Activated naive CD8-positive, alpha-beta T cell treated with anti-CD3 and anti-CD28 coated beads, Interleukin-2, amount 50 U/mL, for 16 hours (primary cell): ENCODE measurements around the gene CPNE4.
"Not testable (repeated sequence)": the region's sequence is repeated elsewhere in the genome, so short reads cannot be mapped to it uniquely, and the experiment has no call there.

Experiments used
- DNase-seq: peaks from one replicate; pipeline ENCODE4 v3.0.0-alpha.2; 2020; ENCODE audit warnings: low read depth, low spot score

The CPNE4 gene

DNA sequence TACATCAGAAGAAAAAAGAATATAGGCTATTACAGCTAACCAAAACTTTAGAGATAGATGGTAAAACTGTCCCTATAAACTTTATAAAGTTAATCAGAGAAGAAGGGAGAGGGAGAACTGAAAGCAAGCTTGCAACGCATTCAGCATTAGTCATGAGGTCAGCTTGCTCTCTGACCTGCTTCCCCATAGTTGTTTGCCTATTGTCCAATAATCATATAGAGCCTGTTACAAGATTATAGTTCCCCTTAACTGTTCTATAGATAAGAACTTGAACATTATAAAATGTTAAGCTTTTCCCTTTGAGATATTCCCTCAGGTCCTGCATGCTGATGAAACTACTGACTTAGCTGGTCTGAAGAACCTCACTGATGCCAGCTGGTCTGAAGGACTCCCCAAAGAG lies 74.5 kb downstream of the CPNE4 start:
- no peak for DNase-seq

DNA sequence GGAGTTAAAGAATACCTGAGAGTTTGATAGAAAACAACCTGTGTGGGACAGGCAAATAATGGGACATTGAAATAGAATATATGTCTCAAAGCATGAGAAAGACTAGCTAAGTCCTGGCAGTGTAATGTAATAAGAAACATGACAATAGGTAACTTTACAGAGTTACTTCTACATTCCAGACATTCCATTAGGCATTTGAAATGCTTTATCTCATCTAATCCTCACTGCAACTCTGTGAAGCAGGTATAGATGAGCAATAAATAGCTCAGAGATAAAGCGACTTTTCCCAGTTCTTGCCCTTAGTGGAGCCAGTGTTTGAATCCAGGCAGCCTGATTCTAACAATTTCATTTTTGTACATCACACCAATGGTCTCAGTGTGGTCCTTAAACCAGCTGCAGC lies 76.8 kb downstream of the CPNE4 start:
- no peak for DNase-seq

- no peak for DNase-seq
Observed at GRCh38 chr3:131957511-131957910, 77.3 kb downstream of the CPNE4 start.

DNA sequence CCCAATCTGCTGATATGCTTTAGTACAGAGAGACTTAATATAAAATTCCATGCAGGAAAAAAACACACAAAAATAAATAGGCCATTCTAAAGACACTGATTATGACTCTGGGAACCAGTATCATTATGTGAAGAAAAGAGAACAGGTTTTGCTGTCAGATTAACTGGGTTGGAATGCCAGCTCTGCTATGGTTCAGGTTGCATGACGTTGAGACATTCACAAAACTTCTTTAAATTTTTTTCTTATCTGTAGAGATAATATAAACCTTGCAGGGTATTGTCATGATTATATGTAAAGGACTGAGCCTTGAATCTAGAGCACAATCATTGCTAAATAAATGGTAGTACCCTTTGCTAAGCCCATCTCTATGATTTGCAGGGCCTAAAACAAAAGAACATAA lies 86.0 kb downstream of the CPNE4 start:
- DNase-seq: no peak

DNA sequence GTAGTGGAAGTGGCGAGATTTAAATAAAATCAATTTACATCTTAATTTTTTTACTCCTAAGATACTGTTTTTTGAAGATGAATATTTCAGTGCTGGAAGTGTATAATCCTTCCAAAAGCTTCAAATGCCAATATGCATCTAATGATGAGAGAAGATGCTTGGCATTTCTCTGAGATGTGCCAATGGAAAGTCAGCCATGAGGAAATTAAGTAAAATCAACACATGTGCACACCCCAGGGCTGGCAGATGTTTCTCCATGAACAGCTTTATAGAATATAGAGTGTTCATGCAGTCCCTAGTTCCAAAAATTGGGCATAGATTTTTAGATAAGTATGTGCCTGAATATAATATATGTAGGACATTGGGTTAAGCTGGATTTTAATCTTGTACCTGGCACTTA lies 90.1 kb downstream of the CPNE4 start:
- no peak for DNase-seq

- no peak for DNase-seq
Observed at GRCh38 chr3:131933665-131934064, 101.1 kb downstream of the CPNE4 start.

- no peak for DNase-seq
Observed at GRCh38 chr3:131928593-131928992, 106.2 kb downstream of the CPNE4 start.

GRCh38 chr3:131925571-131925970 lies 109.2 kb downstream of the CPNE4 start:
- DNase-seq: no peak

DNA sequence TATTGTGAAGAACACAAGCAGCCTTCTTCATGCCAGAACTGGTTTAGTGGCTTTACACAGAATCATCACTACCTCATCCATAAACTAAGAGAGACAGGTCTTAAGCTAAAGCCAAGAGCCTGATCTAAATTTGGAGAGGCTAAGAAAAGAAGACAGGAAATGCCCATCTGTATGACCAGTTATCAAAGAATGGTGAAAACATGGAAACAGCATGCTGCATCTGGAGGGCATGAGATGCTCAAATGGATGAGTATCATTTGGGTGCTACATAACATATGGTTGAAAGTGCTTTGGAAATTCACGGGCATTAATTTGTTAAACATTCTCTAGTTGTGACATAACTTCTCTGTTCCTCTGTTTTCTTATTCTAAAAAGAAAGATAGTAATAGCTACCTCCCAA lies 112.5 kb downstream of the CPNE4 start:
- DNase-seq: no peak

DNA sequence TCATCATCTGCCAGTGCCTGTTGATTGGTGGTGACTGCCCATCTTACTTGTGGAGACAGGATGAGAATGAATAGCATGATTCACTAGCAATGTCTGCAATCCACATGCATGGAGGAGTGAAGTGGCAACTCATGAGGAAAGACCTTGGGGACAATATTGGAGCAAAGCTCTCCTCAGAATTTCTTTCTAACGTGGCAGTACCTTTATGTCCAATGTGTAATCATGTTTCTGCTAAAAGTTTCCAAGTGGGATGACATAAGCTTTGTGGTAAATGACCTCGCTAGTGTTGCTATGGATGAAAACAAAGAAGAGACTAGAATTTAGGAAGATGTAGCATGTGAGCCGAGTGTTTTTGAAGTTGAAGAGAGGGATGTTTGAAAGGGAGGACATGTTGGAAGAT lies 117.8 kb downstream of the CPNE4 start:
- DNase-seq: no peak

GRCh38 chr3:131914090-131914691 lies 120.6 kb downstream of the CPNE4 start:
- DNase-seq: no peak

GRCh38 chr3:131912255-131912654 lies 122.6 kb downstream of the CPNE4 start:
- DNase-seq: no peak

DNA sequence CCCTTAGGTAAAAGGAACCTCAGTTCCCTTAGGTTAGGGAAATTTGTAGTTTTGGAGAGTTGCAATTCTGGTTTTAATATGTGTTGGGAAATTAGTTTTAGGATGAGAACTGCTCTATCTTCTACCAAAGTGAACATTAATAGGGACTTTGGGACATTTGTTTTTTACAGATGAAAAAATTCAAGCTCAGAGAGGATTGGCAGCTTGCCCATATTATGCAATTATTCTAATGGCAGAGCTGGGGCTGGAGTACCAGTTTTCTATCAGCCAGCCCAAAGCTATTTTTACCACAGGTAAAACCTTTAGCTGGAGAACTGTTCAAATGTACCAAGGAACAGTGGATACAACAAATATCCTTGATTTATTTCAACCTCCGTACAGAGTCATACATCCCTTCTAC lies 127.0 kb downstream of the CPNE4 start:
- no peak for DNase-seq

DNA sequence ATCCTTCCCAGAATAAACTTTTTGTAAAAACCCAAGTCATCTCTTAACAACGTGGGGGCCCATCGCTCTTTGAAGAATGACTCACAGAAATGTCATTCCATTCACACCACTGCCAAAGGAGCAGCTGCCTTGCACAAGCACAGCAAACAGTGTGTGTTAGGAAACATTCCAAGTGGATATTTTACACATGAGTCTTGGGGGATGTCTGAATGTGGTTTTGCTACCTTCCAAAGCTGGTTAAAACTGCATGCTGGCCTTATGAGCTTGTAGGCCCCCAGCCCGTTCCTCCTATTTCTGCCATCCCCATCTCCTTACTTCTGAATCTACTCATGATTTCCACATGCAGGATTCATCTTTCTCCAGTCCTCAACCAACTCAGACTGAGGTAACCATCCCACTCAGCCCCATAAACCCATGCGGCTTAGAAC lies 130.8 kb downstream of the CPNE4 start:
- DNase-seq: no peak

- DNase-seq: no peak
Observed at GRCh38 chr3:131901686-131902085, 133.1 kb downstream of the CPNE4 start.

- no peak for DNase-seq
Observed at GRCh38 chr3:131900891-131901290, 133.9 kb downstream of the CPNE4 start.

DNA sequence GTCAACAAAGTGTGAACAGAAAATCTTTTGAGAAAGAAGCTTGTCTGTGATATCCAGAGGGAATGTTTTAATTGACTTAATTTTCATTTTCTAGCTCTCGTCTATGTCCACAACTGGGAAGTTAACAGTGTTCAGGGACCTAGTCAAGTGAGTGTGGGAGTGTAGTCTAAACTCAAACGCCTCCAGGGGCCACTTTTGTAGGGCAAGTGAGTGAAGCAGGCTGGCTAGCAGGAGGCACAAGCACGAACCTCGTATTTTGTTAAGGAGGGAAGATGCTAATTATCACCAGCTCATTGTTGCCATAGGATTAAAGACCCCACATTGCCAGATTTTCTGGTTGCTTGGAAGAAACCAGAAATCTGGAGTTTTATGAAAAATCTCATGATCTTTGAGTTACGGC lies 135.8 kb downstream of the CPNE4 start:
- no peak for DNase-seq

DNA sequence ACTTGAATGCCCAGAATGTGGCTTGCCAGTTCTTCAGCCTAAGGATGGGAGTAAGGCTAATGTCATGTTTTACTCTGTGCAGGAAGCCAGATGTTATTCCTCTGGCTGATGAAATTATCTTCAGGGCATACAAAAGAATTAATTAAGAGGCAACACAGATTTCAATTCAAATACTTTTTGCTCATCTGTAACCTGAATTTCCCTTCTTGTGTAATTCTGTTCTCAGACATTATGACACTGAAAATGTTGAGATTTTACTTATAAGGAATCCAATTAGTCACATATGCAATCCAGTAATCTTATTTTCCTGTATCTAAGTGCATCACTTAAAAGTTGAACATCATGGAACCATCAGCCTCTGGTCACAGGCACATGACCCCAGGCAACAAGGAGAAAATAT lies 136.5 kb downstream of the CPNE4 start:
- DNase-seq: no peak

GRCh38 chr3:131896285-131896684 lies 138.5 kb downstream of the CPNE4 start:
- DNase-seq: no peak

DNA sequence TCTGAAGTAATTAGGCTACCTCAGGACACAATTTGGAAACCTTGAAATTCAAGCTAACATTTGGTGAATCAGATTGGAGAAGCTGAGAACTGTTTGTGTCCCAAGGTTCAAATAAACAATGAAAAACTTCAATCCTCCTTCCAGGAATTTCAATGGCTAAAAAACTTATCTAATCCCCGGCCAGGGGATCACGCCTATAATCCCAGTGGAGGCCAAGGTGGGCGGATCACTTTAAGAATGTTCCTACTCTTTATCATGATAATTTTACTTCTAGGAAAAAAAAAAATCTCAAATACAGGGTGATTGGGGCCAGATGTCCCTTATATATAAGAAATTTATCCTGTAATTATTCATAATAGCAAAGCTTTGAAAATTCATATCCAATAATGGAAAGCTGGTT lies 139.0 kb downstream of the CPNE4 start:
- no peak for DNase-seq

DNA sequence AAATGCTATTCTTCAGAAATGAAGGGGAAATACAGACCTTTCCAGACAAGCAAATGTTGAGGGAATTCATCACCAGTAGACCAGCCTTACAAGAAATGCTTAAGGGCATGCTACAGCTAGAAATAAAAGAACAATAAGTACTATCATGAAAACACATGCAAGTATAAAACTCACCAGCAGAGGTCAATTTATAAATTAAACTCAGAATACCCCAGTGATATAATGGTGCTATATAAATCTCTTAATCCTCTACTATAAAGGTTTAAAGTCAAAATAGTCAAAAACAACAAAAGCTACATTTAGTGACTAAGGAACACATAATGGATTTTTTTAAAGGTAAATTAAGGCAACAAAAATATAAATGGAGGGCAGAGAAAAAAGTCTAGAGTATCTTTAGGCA lies 142.5 kb downstream of the CPNE4 start:
- DNase-seq: no peak

GRCh38 chr3:131885871-131886270 lies 148.9 kb downstream of the CPNE4 start:
- not testable (repeated sequence) for DNase-seq

DNA sequence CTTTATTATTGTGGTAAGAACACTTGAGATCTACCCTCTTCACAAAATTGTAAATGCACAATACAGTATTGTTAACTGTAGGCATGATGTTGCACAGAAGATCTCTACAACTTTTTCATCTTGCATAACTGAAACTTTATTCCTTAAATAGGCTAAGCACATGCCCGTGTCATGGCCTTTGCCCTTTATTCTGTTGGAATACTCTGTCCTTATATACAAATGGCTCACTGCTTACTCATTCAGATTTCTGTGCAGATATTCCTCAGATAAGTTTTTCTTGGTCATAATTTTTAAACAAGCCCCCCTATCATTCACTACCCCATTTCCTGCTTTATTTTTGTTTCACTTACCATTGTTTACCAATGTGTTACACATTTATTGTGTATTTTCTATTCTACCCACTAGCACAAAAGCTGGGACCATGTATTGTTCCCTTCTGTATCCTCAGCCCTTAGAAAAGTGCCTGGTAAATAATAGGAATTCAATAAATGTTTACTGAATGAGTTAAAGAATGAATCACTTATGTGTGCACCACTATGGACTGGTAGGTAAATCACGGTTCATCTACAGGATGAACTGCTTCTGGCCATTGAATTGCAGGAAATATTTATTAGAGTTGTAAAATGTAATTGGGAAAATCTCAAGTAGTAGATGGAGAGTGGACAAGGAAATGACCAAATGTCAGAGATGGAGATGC lies 151.0 kb downstream of the CPNE4 start:
- no peak for DNase-seq

DNA sequence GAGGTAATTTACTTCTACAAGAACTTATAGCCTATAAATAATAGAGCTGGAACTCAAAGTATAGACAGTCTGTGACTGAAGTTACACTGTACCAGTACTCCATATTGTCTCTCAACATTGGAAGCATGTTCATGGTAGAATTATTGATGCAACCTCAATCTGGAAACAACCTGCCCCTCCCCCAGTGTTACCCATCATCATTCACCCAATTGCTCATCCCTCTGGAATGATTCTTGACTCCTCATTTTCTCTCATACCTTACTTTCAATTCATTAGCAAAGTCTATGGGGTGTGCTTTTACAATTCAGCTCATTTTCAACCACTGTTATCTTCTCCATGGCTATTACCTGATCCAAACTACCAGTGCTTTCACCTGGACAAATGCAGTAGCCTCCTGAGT lies 151.7 kb downstream of the CPNE4 start:
- DNase-seq: no peak
